Measurements from ENCODE around the gene TARP.
"Not testable (repeated sequence)": the region's sequence is repeated elsewhere in the genome, so short reads cannot be mapped to it uniquely, and the experiment has no call there.

TARP gene

DNA sequence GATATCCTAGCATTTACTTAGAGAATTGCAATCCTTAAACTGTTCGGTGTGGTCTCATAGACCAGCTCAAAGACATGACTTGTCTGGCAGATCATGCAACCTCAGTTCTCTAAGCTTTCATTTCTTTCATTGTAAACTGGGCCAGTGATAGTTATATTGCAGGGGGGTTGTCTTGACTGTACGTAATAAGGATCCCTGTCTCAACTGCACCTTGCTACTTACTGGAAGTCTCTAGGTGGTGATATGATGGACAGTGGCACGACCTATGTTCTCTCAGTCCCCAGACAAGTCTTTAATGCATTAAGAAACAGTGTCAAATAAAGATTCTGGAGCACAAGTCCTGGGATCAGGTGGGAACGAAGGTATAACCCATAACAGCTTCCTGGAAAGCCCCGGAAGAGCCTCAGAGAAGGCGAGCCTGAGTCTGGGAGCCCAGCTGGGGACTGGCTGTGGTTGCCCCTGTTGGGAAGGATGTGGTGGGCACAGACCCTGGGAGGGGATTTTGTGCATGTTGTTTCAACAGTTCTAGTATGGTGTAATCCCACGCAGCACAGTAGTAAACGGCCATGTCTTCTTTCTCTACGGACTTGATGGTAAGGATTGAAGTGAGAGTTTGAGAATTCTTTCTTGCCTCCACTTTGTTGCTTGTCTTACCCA is 26.0 kb upstream of the TARP start:
- no peak for DNase-seq (ENCODE audit: low spot score)

DNA sequence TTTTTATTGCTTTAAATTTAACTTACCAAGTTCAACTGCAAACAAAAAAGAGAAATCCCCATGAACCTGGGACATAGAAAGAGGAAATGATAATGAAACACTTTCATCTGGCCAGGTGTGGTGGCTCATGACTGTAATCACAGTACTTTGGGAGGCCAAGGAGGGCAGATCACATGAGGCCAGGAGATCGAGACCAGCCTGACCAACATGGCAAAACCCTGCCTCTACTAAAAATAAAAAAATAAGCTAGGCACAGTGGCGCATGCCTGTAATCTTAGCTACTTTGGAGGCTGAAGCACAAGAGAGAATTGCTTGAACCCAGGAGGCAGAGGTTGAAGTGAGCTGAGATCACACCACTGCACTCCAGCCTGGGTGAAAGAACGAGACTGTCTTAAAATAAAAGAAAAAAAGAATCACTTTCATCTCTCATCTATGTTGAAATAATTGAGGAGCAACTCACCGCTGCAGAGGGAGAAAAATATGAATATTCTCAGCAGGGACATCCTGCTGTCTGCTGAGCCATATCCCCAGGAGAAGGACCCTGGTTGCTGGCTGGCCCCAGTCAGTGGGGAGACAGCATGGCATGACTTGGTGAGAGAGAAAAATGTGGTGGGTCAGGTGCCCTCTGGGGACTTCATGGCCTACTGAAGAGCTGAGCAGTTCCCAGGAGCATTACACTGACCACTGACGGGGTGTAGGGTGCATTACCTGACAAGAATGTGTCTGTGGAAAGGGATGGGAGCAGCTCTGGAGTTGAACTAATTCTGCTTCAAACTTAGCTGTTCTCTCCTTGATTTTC is 22.8 kb upstream of the TARP start:
- DNase-seq (ENCODE audit: low spot score), result no peak

DNA sequence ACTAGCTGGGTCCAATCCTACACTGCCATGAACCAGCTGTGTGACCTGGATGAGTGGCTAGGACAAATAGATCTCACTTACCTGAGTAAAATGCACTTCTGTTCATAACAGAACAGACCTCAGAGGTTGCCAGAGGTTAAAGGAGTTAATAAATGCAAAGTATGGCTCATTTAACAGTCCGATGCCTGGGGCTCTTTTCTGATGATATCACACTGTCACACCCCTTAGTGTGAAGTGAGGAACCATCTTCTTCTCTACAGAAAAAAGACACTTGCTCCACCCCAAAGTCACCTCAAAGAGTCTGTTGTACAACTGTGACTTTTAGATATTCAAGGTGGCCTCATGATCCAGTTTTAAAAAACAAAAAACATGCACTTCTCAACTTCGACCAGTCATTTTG is 21.5 kb upstream of the TARP start:
- DNase-seq (ENCODE audit: low spot score), result no peak

GRCh38 chr7:38292442-38292841 is 19.0 kb upstream of the TARP start:
- no peak for DNase-seq (ENCODE audit: low spot score)

GRCh38 chr7:38291650-38292049 is 18.2 kb upstream of the TARP start:
- DNase-seq (ENCODE audit: low spot score), result no peak

- no peak for DNase-seq (ENCODE audit: low spot score)
Measured at GRCh38 chr7:38291117-38291647, 17.7 kb upstream of the TARP start.

DNA sequence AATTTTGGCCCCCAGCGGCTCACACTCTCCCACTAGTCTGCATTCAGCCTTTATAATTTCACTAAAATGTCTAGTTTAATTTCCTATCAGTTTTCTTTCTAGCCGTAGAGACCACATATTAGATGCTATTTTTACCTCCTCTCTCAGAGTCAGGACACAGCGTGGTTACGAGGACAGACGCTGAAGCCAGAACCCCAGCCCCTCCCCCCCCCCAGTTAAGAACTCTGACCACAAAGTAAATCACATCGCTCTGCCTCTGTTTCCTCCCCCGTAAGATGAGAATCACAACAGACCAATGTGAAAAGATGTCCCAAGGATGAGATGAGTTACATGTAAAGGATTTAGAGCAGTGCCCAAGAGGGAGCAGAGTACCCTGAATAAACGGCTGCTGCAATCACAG is 11.1 kb upstream of the TARP start:
- no peak for DNase-seq (ENCODE audit: low spot score)

GRCh38 chr7:38283809-38284208 is 10.4 kb upstream of the TARP start:
- DNase-seq (ENCODE audit: low spot score), result no peak

DNA sequence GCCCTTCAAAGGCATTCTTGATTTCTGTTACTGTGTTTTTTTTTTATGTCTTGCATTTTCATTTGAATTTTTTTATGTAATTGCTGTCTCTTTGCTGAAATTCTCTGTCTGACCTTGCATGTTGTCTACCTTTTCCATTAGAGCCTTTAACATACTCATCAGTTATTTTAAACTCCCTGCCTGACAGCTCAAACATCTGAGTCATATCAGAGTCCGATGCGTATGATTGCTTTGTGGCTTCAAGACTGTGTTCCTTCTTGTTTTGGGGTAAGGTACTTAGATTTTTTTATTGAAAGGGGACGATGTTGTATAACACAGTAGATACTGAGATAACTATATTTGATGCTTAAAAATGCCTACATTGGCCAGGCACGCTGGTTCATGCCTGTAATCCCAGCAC is 9.7 kb upstream of the TARP start:
- no peak for DNase-seq (ENCODE audit: low spot score)

DNA sequence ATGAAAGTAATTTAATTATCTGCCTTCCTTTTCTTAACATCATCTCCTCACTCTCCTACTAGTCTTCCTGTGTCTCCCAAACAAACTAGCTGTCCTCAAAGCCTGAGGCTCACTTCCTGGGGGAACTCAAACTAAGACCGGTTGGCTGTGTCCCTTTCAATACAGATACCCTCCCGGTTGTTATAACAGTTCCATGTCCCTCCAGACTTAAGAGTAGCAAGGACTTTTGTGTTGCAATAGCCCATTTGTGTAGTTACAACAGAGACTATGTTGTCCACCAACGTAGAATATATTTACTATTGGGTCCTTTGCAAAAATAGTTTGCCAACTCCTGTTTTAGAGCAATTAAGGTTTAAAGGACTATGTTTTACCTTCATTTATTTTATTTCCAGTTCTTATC is 8.6 kb upstream of the TARP start:
- DNase-seq (ENCODE audit: low spot score), result no peak

- no peak for DNase-seq (ENCODE audit: low spot score)
Measured at GRCh38 chr7:38281266-38281665, 7.8 kb upstream of the TARP start.

GRCh38 chr7:38280707-38281106 is 7.3 kb upstream of the TARP start:
- DNase-seq (ENCODE audit: low spot score), result no peak

GRCh38 chr7:38280000-38280399 is 6.6 kb upstream of the TARP start:
- peak; percentile 45 for DNase-seq (ENCODE audit: low spot score)

DNA sequence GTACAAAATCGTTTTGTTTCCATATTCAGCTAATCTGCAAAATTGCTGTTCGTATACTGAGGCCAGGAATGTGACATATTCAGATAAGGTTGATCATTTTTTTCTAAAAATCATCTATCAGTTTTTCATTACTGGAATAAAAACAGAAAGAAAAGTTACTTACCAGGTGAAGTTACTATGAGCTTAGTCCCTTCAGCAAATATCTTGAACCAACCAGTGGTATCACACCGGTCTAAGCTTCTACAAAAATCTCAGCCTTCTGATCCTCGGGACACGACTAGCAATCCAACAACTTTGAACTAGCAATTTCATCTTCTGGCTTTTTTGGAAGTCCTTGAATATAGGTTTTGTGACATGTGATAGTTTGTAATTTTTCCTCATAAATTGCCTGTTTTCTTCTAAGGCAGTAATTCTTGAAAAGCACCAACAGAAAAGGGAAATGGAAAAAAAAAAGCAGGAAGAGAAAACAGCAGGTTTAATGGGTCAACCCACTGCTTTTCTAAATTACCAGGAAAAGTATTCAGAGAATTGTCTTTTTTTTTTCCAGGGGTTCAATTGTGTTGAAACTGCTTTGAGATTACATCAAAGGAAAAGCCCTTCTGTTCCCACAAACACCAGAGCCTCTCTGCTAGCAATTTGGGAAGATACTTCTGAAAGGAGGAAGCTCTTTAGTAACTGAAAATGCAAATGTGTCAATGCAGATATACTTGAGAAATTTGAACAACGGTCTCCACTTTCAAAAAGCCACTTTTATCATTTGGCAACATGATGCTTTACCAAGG is 2.9 kb upstream of the TARP start:
- no peak for DNase-seq (ENCODE audit: low spot score)

DNA sequence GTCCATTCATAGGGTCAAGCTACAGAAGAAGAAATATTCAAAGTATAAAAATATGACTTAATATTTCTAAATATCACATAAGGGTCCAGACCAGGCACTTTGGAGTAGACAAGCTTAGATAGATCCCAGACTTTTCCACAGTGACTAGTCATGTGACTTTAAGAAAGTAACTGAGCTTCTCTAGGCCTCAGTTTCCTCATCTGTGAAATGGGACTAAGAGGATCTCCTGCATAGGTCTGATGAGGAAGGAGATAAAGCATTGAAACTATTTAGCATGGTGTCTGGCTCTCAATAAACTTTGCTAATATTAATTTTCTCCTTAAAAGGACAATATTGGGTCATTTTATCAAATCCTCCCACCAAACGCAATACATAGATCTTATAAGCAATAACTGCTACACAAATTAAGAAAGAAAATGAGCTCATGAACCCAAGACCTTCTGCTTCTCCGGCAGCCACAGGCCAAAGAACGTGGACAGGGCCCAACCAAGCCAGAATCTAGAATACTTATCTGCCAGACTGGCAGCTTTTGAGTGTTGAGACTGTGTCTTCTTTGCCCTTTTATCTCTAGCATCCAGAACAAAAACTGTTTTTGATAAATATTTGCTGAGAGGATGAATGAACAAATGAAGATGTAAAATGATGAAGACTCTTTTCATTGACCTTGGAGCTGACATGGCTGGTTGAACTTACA is 1.6 kb upstream of the TARP start:
- DNase-seq (ENCODE audit: low spot score), result no peak

DNA sequence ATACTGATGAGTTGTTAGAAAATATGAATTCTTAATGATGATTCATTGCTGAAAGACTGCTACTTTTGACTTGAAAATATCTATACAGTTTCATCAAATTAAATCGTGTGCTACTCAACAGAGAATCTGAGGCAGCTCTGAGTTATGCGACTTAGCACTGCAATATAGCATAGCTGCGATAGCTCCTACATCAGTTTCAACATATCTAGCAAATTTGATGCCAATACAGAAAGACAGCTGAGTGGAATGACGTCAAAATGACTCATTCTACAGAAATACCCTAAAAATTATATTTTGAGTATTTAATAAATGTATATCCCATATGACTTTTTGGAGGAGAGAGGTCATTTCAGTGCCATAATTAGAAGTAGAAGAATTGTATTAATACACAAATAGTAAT is 1.1 kb upstream of the TARP start:
- no peak for DNase-seq (ENCODE audit: low spot score)

GRCh38 chr7:38270405-38270804 is 3.0 kb downstream of the TARP start:
- not testable (repeated sequence) for DNase-seq (ENCODE audit: low spot score)

DNA sequence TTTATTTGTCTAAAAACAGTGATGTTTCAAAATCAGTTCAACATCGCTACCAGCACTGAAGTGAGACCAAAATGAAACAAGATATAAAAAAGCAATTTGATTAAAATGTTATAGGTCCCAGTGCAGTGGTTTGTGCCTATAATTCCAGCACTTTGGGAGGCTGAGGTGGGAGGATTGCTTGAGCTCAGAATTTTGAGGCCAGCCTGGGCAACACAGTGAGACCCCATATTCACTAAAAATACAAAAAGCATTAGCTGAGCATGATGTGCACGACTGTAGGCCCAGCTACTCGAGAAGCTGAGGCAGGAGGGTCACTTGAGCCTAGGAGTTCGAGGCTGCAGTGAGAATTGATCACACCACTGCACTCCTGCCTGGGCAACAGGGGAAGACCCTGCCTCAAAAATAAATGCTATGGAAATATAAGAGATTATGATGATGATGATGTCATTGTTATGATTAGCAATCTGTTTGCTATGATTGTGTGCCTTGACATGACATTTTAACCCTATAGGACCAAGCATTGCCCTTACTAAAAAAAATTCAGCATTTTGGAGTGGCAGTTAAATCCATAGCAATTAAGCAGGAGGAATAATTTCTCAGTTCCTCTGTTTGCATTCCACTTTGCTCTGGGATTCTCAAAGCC is 3.6 kb downstream of the TARP start:
- DNase-seq (ENCODE audit: low spot score), result not testable (repeated sequence)

- DNase-seq (ENCODE audit: low spot score), result not testable (repeated sequence)
Measured at GRCh38 chr7:38265958-38266357, 7.5 kb downstream of the TARP start.

GRCh38 chr7:38264602-38265001 is 8.8 kb downstream of the TARP start:
- not testable (repeated sequence) for DNase-seq (ENCODE audit: low spot score)

DNA sequence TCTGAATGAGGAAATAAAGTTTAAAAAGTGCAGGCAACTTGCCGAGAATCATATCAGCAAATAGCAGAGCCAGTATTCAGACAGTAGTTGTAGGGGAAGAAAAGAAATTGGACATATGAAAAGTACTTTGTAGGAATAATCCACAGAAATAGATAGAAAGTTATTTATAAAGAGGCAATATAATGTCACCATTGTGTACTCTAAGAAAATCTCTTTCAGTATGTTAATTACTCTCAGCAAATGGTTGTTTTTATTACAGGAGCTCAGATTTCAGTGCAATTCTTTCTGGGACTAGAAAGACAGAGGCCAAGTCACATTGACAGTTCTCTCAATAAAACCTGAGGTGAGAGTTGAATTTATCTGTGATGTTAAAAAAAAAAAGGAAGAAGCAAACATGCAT is 10.2 kb downstream of the TARP start:
- peak; percentile 13 for DNase-seq (ENCODE audit: low spot score)
